ENCODE results near the gene KCNJ5. TPM values are rescaled to one million over a fixed set of nuclear protein-coding genes. Genes with fewer than 3 reads are reported as not detected.

KCNJ5 gene
- polyA plus RNA-seq, 2 of the 4 experiments (the other 2 are of a cell fraction) = 0.04 TPM; not detected in 1

DNA sequence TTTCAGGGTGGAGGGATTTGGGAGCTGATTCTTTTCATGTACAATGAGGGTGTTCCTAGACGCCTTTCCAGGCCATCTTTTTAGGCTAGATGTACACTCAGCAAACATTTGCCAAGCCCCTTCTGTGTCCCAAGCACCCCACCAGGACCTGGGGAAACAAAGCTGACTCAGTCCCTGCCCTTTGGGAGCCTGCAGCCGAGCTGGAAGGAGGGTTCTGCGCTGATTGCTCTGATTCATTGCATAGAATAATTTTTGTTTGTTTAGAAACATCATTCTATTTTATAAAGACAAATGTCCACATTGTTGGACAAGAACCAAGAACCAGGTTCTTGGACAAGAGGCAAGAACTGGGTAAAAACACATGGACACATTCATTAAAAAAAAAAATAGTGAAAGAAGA lies 34.8 kb downstream of the KCNJ5 start:
- H3K27ac ChIP-seq = no peak overlapping the region
- POLR2A ChIA-PET = no interaction called here
- no peak overlapping the region for H3K4me3 ChIP-seq
- H3K4me1 ChIP-seq = no peaks in the 10 kb centered on the region
- H3K9me3 ChIP-seq = no peaks in the 10 kb centered on the region
- TF ChIP-seq MAFK (IDR thresholded peaks at IDR 0.05; ENCODE audit: partially characterized antibody) (no peak), SREBF2 (IDR thresholded peaks at IDR 0.05) (no peak), RCOR1 (IDR thresholded peaks at IDR 0.05; ENCODE audit: low read depth, low read length) (no peak), RNF2 (IDR thresholded peaks at IDR 0.05; ENCODE audit: borderline replicate concordance, low read depth) (no peak), FOSB (CRISPR knock-in tag; IDR thresholded peaks at IDR 0.05) (no peak), PBX3 (IDR thresholded peaks at IDR 0.05) (no peak), USF2 (IDR thresholded peaks at IDR 0.05) (no peak), GATA3 (IDR thresholded peaks at IDR 0.05; ENCODE audit: borderline replicate concordance) (no peak), RFX5 (IDR thresholded peaks at IDR 0.05) (no peak), ZSCAN20 (CRISPR knock-in tag; IDR thresholded peaks at IDR 0.05) (no peak), HDAC2 (IDR thresholded peaks at IDR 0.05) (no peak), EP300 (IDR thresholded peaks at IDR 0.05) (no peak), CBX2 (IDR thresholded peaks at IDR 0.05; ENCODE audit: borderline replicate concordance, low read depth) (no peak)
- TF ChIP-seq, protein P1, sequence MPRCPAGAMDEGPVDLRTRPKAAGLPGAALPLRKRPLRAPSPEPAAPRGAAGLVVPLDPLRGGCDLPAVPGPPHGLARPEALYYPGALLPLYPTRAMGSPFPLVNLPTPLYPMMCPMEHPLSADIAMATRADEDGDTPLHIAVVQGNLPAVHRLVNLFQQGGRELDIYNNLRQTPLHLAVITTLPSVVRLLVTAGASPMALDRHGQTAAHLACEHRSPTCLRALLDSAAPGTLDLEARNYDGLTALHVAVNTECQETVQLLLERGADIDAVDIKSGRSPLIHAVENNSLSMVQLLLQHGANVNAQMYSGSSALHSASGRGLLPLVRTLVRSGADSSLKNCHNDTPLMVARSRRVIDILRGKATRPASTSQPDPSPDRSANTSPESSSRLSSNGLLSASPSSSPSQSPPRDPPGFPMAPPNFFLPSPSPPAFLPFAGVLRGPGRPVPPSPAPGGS (IDR thresholded peaks at IDR 0.05) = no peak
- no peak overlapping the region for H3K4me2 ChIP-seq
- FAIRE-seq (no peak), DNase-seq (ENCODE audit: low read depth in 1 of 2, low spot score in 1 of 2) (no peak), ATAC-seq (no peak)
- CTCF ChIA-PET = interaction anchor here (1.1 to 2.8 kb wide), 3 partner anchors 20 to 41 kb away, joined by 3 to 7 read pairs (median 4); no protein-coding TSS in a partner anchor
- whole genome bisulfite sequencing (ENCODE audit: missing lambda C conversion rate) = 16% methylated on average over 3 of the region's 3 CpGs

DNA sequence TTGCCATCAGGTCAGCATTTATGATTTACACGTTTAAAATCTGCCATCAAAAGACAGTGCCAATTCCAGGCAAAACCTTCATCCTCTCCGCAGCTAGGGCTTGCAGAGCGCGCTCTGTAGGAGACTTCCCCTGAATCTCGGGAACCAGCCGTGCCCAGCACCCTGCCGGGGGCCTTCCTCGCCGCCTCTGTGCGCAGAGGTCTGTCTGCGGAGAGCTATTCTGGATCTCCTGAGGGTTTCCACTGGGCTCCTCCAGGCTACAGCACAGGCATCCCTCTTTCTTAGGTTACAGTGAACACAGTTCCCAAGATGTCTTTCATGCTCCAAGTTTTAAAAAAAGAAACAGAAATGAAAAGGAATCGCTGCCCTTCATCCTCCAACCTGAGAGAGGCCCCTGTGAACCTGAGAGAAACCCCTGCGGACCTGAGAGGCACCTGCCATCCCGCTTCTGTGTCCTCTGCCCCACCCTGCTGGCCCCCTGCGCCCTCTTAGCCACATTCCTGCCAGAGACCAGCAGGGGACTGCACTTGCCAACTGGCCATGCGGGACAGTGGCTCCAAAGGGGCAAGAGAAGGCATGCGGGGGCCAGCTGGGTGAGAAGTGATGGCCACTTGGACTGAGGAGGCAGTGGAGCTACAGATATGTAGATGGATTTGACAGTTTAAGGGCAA lies 35.4 kb downstream of the KCNJ5 start:
- Histone ChIP-seq H3K4me1 (no peaks in the 10 kb centered on the region), H3K9me3 (no peaks in the 10 kb centered on the region), H3K4me2 (no peak overlapping the region), H3K4me3 (no peak overlapping the region), H3K27ac (no peak overlapping the region)
- WGBS (ENCODE audit: missing lambda C conversion rate) = 71% methylated on average over 11 of the region's 17 CpGs
- CTCF ChIA-PET = interaction anchor here (0.9 to 1.1 kb wide), 2 partner anchors 30 to 41 kb away, joined by 4 read pairs; no protein-coding TSS in a partner anchor
- ATAC-seq = no peak
- POLR2A ChIA-PET = no interaction called here
- TF ChIP-seq, protein P2, sequence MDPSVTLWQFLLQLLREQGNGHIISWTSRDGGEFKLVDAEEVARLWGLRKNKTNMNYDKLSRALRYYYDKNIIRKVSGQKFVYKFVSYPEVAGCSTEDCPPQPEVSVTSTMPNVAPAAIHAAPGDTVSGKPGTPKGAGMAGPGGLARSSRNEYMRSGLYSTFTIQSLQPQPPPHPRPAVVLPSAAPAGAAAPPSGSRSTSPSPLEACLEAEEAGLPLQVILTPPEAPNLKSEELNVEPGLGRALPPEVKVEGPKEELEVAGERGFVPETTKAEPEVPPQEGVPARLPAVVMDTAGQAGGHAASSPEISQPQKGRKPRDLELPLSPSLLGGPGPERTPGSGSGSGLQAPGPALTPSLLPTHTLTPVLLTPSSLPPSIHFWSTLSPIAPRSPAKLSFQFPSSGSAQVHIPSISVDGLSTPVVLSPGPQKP (IDR thresholded peaks at IDR 0.05; ENCODE audit: low read depth, low read length) = no peak
- TF ChIP-seq RARB (CRISPR knock-in tag; IDR thresholded peaks at IDR 0.05) (no peak), PHF8 (IDR thresholded peaks at IDR 0.05; ENCODE audit: borderline replicate concordance, low read depth) (no peak), FOSB (CRISPR knock-in tag; IDR thresholded peaks at IDR 0.05) (no peak), CHD4 (IDR thresholded peaks at IDR 0.05; ENCODE audit: borderline replicate concordance) (no peak), MYC (IDR thresholded peaks at IDR 0.05; ENCODE audit: borderline replicate concordance, low read length) (no peak), ATOH8 (CRISPR knock-in tag; IDR thresholded peaks at IDR 0.05; ENCODE audit: low read depth) (no peak), TP53 (CRISPR knock-in tag; IDR thresholded peaks at IDR 0.05) (no peak), SMC3 (IDR thresholded peaks at IDR 0.05) (no peak), POLR2A (IDR thresholded peaks at IDR 0.05; ENCODE audit: low read length) (no peak), JUN (IDR thresholded peaks at IDR 0.05) (no peak), HOXB13 (CRISPR knock-in tag; IDR thresholded peaks at IDR 0.05; ENCODE audit: low read depth) (no peak), MAX (IDR thresholded peaks at IDR 0.05) (no peak), FOSL2 (IDR thresholded peaks at IDR 0.05) (no peak), FOSL2 (CRISPR knock-in tag; IDR thresholded peaks at IDR 0.05) (no peak), KDM5A (IDR thresholded peaks at IDR 0.05) (no peak), PBX3 (IDR thresholded peaks at IDR 0.05) (no peak)
- FAIRE-seq = no peak
- DNase-seq (ENCODE audit: low read depth in 1 of 2, low spot score in 1 of 2) = no peak

Data from A549 (cell line).